SK-N-MC (cell line): ENCODE results near the gene DSCAM.

Source experiments
- DNase-seq: peaks from one replicate; pipeline ENCODE4 v3.0.0-alpha.2; 2011; ENCODE audit warnings: low read depth, low spot score
- H3K27ac ChIP-seq: fragments of 200-600 bp; sonication (generic); 2 replicates; pipeline ENCODE4 v1.5.1; 2016; ENCODE audit warnings: mixed run types
- H3K36me3 ChIP-seq: fragments of 200-600 bp; sonication (generic); 2 replicates; pipeline ENCODE4 v1.6.1; 2017; ENCODE audit warnings: antibody characterized with exemption, low read length, mixed read lengths; ENCODE audit not compliant: insufficient read depth
- H3K4me3 ChIP-seq: fragments of 200-600 bp; sonication (generic); 2 replicates; pipeline ENCODE4 v1.5.1; 2016
- H3K9ac ChIP-seq: fragments of 200-600 bp; sonication (generic); 2 replicates; pipeline ENCODE4 v1.8.0; 2017; ENCODE audit warnings: mixed run types, mixed read lengths; ENCODE audit not compliant: insufficient read length
- H3K9me3 ChIP-seq: fragments of 200-600 bp; sonication (generic); 2 replicates; pipeline ENCODE4 v1.6.1; 2017; ENCODE audit warnings: low read depth, mild to moderate bottlenecking, antibody characterized with exemption, low read length, moderate library complexity, mixed read lengths
- EZH2 ChIP-seq: fragments of 200-600 bp; sonication (generic); IDR thresholded peaks from one replicate; pipeline ENCODE4 v1.6.1; 2017; ENCODE audit warnings: antibody characterized with exemption
- FOXP2 ChIP-seq: optimal IDR thresholded peaks from 2 replicates; pipeline ENCODE3; 2011; ENCODE audit warnings: mild to moderate bottlenecking, moderate library complexity; ENCODE audit not compliant: insufficient read depth; ENCODE audit errors: extremely low read length, control extremely low read depth
- POLR2AphosphoS5 ChIP-seq: IDR thresholded peaks from 2 replicates; pipeline ENCODE4 v1.6.1; 2012; ENCODE audit warnings: mild to moderate bottlenecking, low read depth, low read length, borderline replicate concordance

DSCAM gene

DNA sequence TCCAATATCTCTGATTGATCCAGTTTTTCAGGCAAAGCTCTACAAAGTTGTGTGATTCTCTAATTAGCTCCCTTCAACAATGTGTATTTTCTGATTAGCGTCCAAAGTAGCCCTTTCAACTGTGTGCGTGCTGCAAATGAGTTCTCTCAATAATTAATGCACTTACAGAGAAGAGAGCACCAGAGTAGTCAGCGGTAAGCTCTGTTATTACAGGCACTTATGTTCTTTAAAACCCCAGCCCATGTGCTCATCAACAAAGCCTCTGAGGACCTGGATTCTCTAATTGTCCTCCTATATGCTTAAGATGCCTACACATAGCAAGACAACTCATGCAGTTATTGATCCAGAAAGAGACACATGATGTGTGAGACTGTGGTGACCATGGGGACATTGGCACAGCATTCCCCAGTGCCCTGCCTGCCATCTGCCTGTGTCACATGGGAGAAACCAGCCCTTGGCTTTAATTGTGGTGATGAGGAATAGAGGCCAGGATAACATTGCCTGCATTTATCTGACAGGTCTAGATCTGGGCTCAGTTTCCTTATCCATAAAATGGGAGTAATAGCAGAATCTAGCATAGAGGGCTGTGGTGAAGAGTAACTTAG lies 828.0 kb downstream of the DSCAM start:
- no peak for DNase-seq
- Histone ChIP-seq H3K4me3 (no peak overlapping the region), H3K36me3 (no peaks in the 10 kb centered on the region), H3K9me3 (no peaks in the 10 kb centered on the region), H3K9ac (no peak overlapping the region), H3K27ac (no peak overlapping the region)
- TF ChIP-seq EZH2: no peak
- no peak for TF ChIP-seq POLR2AphosphoS5
- no peak for TF ChIP-seq FOXP2

DNA sequence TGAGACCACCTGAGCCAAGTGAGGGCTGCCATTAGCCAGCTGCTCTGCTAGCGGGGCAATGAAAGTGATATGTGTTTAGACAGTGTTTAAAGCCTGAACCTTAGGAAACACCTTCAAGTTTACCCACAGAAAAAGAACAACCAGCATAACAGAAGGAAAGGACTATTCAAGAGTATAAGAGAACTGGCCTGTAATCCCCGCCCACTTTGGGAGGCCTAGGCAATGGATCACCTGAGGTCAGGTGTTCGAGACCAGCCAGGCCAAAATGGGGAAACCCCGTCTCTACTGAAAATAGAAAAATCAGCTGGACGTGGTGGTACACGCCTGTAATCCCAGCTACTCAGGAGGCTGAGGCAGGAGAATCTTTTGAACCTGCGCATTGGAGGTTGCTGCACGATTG lies 830.3 kb downstream of the DSCAM start:
- H3K9ac ChIP-seq: no peak overlapping the region
- no peak for TF ChIP-seq POLR2AphosphoS5
- no peak for TF ChIP-seq FOXP2
- TF ChIP-seq EZH2: no peak
- no peak overlapping the region for H3K27ac ChIP-seq
- no peak for DNase-seq
- H3K36me3 ChIP-seq: no peaks in the 10 kb centered on the region
- H3K9me3 ChIP-seq: no peaks in the 10 kb centered on the region
- H3K4me3 ChIP-seq: no peak overlapping the region

DNA sequence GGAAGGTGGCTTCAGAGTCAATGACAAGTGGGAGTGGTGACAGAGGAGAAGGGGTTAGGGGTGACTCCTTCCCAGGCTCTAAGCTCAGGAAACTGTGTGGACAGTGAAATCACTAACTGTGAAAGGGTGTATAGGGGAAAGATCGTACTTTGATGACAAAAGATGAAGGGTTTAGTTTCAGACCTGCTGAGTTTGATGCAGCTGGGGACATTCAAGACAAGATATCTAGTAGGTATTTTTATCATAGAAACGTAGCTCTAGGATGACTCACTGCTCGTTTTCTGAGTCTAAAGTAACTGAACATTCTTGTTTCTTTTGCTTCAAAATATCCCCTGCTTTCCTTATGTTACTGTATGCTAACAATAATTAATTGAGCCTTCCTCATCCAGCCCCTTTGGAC lies 830.7 kb downstream of the DSCAM start:
- no peaks in the 10 kb centered on the region for H3K9me3 ChIP-seq
- DNase-seq: no peak
- no peak overlapping the region for H3K9ac ChIP-seq
- H3K4me3 ChIP-seq: no peak overlapping the region
- H3K27ac ChIP-seq: no peak overlapping the region
- TF ChIP-seq POLR2AphosphoS5 (no peak), EZH2 (no peak), FOXP2 (no peak)
- H3K36me3 ChIP-seq: no peaks in the 10 kb centered on the region

DNA sequence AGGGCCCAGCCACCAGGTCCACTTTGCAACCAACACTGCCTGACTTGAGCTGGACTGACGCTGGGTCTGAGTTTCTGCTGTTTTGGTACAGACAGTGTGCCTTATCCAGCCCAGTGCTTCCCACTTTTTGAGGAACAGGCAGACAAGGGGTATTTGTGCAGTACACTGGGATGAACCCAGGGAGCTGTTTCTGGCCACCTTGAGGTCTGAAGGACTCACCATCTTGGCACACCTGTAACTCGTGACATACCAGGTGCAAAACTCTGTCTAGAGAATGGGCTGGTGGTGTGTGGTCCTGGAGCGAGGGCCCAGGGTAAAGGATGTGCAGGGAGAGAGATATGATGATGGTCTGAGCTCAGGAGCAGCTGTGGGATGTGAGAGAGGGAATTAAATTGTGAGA lies 831.1 kb downstream of the DSCAM start:
- TF ChIP-seq FOXP2: no peak
- TF ChIP-seq POLR2AphosphoS5: no peak
- TF ChIP-seq EZH2: no peak
- Histone ChIP-seq H3K9me3 (no peaks in the 10 kb centered on the region), H3K27ac (no peak overlapping the region)

DNA sequence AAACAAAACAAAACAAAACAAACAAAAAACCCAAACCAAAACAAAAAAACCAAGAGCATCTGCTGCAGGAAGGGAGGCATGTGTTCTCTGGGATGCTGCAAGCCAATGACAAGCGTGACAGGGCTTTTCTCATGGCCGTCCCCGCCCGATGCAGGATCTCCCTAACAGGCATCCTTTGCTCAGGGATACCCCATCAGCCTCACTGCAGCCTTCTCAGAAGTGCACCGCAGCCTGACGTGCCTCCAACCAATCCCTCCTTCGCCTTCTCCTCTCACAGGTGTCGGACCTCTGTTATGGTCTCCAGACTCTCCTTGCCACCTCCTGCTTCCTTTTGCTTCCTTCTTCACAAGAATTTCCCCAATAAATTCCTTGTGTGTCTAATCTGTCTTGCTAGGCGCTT lies 832.6 kb downstream of the DSCAM start:
- Histone ChIP-seq H3K27ac (no peak overlapping the region), H3K36me3 (no peaks in the 10 kb centered on the region), H3K9ac (no peak overlapping the region), H3K9me3 (no peaks in the 10 kb centered on the region), H3K4me3 (no peak overlapping the region)
- TF ChIP-seq FOXP2: no peak
- no peak for TF ChIP-seq EZH2
- no peak for TF ChIP-seq POLR2AphosphoS5
- DNase-seq: no peak

More for the DNA sequence above, 831.1 kb downstream of the DSCAM start:
- DNase-seq: no peak
- no peak overlapping the region for H3K9ac ChIP-seq
- H3K4me3 ChIP-seq: no peak overlapping the region
- no peaks in the 10 kb centered on the region for H3K36me3 ChIP-seq

DNA sequence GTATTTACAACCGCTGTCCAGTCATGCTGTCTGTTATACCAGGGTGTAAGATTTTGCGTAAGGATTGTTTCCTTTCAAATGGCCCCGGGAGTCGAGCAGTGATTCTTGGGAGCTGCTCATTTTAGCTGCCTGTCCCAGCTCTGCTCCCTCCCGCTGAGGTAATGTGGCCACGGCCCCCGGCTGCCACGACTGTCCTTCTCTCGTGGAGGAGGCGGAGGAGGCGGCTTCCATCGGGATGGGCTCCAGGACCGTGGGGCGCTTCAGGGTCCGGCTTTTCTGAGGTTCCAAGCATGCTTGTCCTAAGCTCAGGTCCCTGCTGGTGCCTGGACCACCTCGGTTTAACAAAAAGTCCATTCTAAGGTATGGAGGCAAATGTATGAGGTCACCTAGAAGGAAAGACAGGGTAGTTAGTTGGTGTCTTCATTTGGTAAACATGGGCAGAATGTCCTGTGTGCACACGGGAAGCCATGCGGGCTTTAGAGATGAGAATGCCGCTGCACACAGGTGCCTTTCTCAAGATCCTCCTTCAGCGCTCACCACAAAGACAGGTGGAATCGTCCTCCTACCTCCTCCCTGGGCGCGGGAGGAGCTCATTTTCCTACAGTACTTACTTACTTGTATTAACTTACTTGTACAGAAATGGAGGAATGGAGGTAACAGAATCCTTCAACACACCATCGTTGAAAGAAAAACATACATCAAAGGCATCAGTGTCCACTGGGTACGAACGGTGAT lies 833.8 kb downstream of the DSCAM start:
- Histone ChIP-seq H3K27ac (no peak overlapping the region), H3K4me3 (no peak overlapping the region), H3K36me3 (no peaks in the 10 kb centered on the region), H3K9me3 (no peaks in the 10 kb centered on the region), H3K9ac (no peak overlapping the region)
- DNase-seq: no peak
- TF ChIP-seq EZH2: no peak
- TF ChIP-seq FOXP2: no peak
- no peak for TF ChIP-seq POLR2AphosphoS5

DNA sequence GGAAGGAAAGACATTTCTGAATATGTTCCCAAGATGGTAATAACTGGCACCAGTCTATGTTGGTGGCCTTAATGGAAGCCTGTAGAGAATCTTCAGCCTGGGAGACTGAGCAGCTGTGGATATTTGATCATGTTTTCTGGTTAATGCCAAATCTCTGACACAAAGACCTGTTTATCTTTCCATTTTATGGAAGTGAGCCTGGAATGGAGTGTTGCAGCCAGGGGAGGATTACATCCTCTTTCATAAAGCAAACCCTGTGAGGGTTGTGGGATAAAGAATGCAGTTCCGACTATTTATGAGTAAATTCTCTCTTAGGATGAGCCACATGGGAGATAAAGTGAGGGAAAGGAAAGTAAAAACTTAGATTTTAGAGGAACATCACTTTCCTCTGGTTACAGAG lies 835.6 kb downstream of the DSCAM start:
- TF ChIP-seq POLR2AphosphoS5: no peak
- no peak for TF ChIP-seq EZH2
- no peak for TF ChIP-seq FOXP2
- H3K4me3 ChIP-seq: no peak overlapping the region
- H3K9me3 ChIP-seq: no peaks in the 10 kb centered on the region
- no peaks in the 10 kb centered on the region for H3K36me3 ChIP-seq
- no peak overlapping the region for H3K27ac ChIP-seq
- H3K9ac ChIP-seq: no peak overlapping the region
- DNase-seq: no peak

DNA sequence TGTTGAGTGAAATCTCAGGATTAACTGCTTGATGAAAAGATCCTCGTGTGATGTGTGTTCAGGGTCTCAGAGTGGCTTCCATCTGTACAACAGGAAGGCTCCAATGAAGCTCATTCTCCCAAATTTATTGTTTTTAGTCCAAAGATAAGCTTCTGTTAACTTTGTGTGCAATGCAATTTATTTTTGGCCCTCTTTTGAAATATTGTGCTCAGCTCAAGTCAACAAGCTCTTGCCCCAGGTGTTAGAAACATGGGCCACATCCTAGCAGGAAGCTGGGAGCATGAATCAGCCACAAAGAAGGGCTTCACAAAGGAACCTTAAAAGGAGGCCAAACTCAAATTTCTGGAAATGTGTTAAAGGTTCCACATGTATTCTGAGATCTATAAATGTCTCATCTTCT lies 844.0 kb downstream of the DSCAM start:
- H3K36me3 ChIP-seq: no peaks in the 10 kb centered on the region
- H3K9me3 ChIP-seq: no peaks in the 10 kb centered on the region
- no peak for DNase-seq
- no peak overlapping the region for H3K27ac ChIP-seq
- no peak overlapping the region for H3K9ac ChIP-seq
- TF ChIP-seq FOXP2 (no peak), EZH2 (no peak), POLR2AphosphoS5 (no peak)
- no peak overlapping the region for H3K4me3 ChIP-seq

DNA sequence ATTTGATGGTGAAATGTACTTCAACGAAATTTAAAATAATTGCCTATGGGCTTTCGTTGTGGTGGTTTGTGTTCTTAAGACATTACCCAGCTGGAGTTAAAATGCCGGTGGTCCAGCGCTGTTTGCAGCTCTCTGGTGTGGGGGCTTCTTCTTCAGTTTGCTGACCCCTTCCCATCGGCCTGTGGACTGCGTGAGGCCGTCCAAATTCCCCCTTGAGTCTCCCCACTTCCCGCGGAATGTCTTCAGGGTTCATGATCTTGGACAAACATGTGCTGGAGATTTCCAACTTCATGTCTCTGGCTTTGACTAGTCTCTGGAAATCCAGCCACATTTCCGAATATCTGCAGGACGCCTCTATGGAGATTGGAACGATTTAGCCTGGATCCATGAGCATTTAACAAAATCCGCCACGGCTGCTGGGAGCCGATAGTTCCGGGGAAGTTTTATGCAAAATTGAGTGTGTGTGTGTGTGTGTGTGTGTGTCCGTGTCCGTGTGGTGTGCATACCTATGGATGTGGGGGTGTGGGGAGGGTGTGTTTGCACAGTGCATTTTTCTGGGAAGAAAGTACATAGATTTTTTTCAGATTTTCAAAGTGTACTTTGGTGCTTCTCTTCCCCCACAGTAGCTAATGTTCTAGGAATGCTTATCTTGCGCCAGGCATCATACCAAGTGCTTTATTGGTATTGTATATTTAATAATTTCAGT lies 862.5 kb downstream of the DSCAM start:
- Histone ChIP-seq H3K36me3 (no peaks in the 10 kb centered on the region), H3K9ac (no peak overlapping the region), H3K9me3 (no peaks in the 10 kb centered on the region), H3K27ac (no peak overlapping the region), H3K4me3 (no peak overlapping the region)
- no peak for TF ChIP-seq FOXP2
- TF ChIP-seq POLR2AphosphoS5: no peak
- no peak for DNase-seq
